Neural cell (in vitro differentiated cells): ENCODE results near the gene MRPL14. TPM values are rescaled to one million over a fixed set of nuclear protein-coding genes. Genes with fewer than 3 reads are reported as not detected.

Experiments used
- H2AFZ ChIP-seq: fragments of 200-600, 300-800 bp; sonication (generic), shearing (Covaris generic); 2 replicates; pipeline ENCODE4 v1.6.0; 2014; ENCODE audit warnings: low read depth, mild to moderate bottlenecking, antibody characterized with exemption, low read length, moderate library complexity
- H3F3A ChIP-seq: fragments of 200-600 bp; shearing (Covaris generic); 2 replicates; pipeline ENCODE4 v1.6.1; 2016; ENCODE audit warnings: mild to moderate bottlenecking, moderate library complexity, mixed read lengths, antibody characterized with exemption, low read length; ENCODE audit not compliant: insufficient read depth, poor library complexity, severe bottlenecking
- H3K27ac ChIP-seq: fragments of 200-600, 300-800 bp; sonication (generic), shearing (Covaris generic); 2 replicates; pipeline ENCODE4 v1.5.1; 2014; ENCODE audit warnings: mild to moderate bottlenecking, low read length, moderate library complexity
- H3K27me3 ChIP-seq: fragments of 300-800, 200-600 bp; sonication (generic), shearing (Covaris generic); 2 replicates; pipeline ENCODE4 v1.6.0; 2014; ENCODE audit warnings: mild to moderate bottlenecking, low read depth, low read length, moderate library complexity; ENCODE audit not compliant: insufficient read depth
- H3K36me3 ChIP-seq: fragments of 300-800, 200-600 bp; sonication (generic), shearing (Covaris generic); 2 replicates; pipeline ENCODE4 v1.5.1; 2014; ENCODE audit warnings: mild to moderate bottlenecking, antibody characterized with exemption, low read length, moderate library complexity; ENCODE audit not compliant: insufficient read depth
- H3K4me2 ChIP-seq: fragments of 300-800, 200-600 bp; sonication (generic), shearing (Covaris generic); 2 replicates; pipeline ENCODE4 v1.6.0; 2014; ENCODE audit warnings: mild to moderate bottlenecking, low read length
- H3K4me3 ChIP-seq: fragments of 300-800, 200-600 bp; sonication (generic), shearing (Covaris generic); 2 replicates; pipeline ENCODE4 v1.5.1; 2014; ENCODE audit warnings: mild to moderate bottlenecking, low read length, moderate library complexity
- H3K79me2 ChIP-seq: fragments of 200-600 bp; shearing (Covaris generic); replicated peaks from 2 replicates; pipeline ENCODE4 v1.6.0; 2014; ENCODE audit warnings: mild to moderate bottlenecking, low read length, moderate library complexity; ENCODE audit not compliant: insufficient read depth
- H3K9ac ChIP-seq: fragments of 300-800, 200-600 bp; sonication (generic), shearing (Covaris generic); 2 replicates; pipeline ENCODE4 v1.6.1; 2016; ENCODE audit warnings: mild to moderate bottlenecking, low read length, mixed read lengths
- H3K9me2 ChIP-seq: fragments of 200-600 bp; shearing (Covaris generic); 2 replicates; pipeline ENCODE4 v1.6.1; 2016; ENCODE audit warnings: mild to moderate bottlenecking, low read length, mixed read lengths; ENCODE audit not compliant: insufficient read depth
- H3K9me3 ChIP-seq: fragments of 200-600, 300-800 bp; sonication (generic), shearing (Covaris generic); 2 replicates; pipeline ENCODE4 v1.6.1; 2016; ENCODE audit warnings: mild to moderate bottlenecking, mixed run types, low read length, moderate library complexity, mixed read lengths
- H4K20me1 ChIP-seq: fragments of 200-600 bp; shearing (Covaris generic); 2 replicates; pipeline ENCODE4 v1.6.1; 2016; ENCODE audit warnings: mild to moderate bottlenecking, mixed run types; ENCODE audit not compliant: insufficient read depth
- EP300 ChIP-seq: fragments of 450-650 bp; conservative IDR thresholded peaks from 2 replicates; pipeline ENCODE4 v1.6.1; 2014; ENCODE audit warnings: antibody characterized with exemption, mild to moderate bottlenecking, moderate library complexity; ENCODE audit not compliant: poor library complexity, severe bottlenecking
- EZH2 ChIP-seq: fragments of 200-600, 300-800 bp; shearing (Covaris generic), sonication (generic); IDR thresholded peaks from 2 replicates; pipeline ENCODE4 v1.6.1; 2014; ENCODE audit warnings: antibody characterized with exemption, low read length, borderline replicate concordance, mild to moderate bottlenecking; ENCODE audit not compliant: insufficient read depth, poor library complexity, severe bottlenecking
- MXI1 ChIP-seq: fragments of 450-650 bp; conservative IDR thresholded peaks from 2 replicates; pipeline ENCODE4 v1.6.1; 2014; ENCODE audit warnings: antibody characterized with exemption, mild to moderate bottlenecking; ENCODE audit not compliant: poor library complexity, severe bottlenecking
- POLR2AphosphoS5 ChIP-seq: IDR thresholded peaks from 2 replicates; pipeline ENCODE4 v1.6.1; 2012
- RAD21 ChIP-seq: fragments of 450-650 bp; conservative IDR thresholded peaks from 2 replicates; pipeline ENCODE4 v1.6.1; 2014; ENCODE audit warnings: antibody characterized with exemption, mild to moderate bottlenecking, moderate library complexity
- SMC3 ChIP-seq: fragments of 450-650 bp; conservative IDR thresholded peaks from 2 replicates; pipeline ENCODE4 v1.6.1; 2014; ENCODE audit warnings: antibody characterized with exemption, mild to moderate bottlenecking, moderate library complexity; ENCODE audit not compliant: poor library complexity
- TAF1 ChIP-seq: IDR thresholded peaks from 2 replicates; pipeline ENCODE4 v1.6.1; 2012; ENCODE audit warnings: low read depth
- polyA plus RNA-seq: library from polyadenylated mRNA; depleted of rRNA; stranded (reverse); fragments of >200 nt; gene quantifications from 2 replicates; pipeline ENCODE4 v1.2.3, GENCODE V29; 2014
- TF ChIP-seq, protein P1 (sequence below): fragments of 450-650 bp; IDR thresholded peaks from 2 replicates; pipeline ENCODE4 v1.5.1; 2014; ENCODE audit warnings: antibody characterized with exemption, mild to moderate bottlenecking, moderate library complexity; ENCODE audit not compliant: poor library complexity, severe bottlenecking
- TF ChIP-seq, protein P2 (sequence below): IDR thresholded peaks from 2 replicates; pipeline ENCODE4 v1.6.1; 2012; ENCODE audit warnings: borderline replicate concordance

Gene MRPL14
- polyA plus RNA-seq, 1 donor from 2014 or later = 66.4 TPM

DNA sequence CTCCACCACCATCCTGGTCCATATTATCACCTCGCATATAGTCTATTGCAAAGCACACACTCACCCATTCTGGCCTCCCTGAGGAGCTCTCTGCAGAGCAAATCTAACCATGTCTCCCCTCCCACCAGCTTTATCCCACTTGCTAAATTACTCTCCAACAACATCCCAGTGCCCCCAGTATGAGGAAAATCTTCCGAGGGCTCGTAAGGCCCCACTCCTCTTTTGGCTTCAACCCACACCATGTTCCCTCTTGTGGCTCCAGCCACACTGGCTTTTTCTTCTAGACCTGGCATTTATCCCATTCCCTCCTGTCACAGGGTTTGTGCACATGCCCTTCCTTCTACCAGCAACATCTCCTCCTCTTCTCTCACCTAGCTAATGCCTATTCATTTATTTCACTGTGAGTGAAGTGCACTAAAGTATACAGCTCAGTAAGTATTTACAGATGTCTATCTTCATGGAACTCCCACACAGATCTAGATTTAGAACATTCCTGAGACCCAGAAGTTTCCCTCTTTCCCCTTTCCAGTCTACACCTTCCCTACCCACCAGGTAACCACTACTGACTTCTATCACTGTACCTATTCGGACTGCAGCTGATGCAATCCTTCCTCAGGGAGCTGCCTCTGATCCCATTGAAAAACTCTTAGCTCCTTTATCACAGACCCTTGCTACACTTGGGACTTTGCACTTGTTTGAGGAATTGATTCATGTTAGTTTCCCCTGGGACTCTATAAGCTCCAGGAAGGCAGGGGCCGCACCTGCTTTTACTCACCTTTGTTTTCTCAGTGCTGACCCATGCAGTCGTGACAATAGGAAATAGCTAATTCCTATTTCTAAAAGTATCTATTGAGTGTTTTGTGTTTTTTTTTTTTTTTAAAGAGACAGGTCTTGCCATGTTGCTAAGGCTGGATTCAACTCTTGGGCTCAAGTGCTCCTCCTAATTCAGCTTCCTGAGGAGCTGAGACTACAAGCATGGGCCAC, 15.5 kb downstream of the MRPL14 start:
- H3K36me3 ChIP-seq = no peaks in the 10 kb centered on the region
- H3F3A ChIP-seq = no peaks in the 10 kb centered on the region
- H3K9ac ChIP-seq = no peak overlapping the region
- no peaks in the 10 kb centered on the region for H3K79me2 ChIP-seq
- no peak overlapping the region for H3K4me2 ChIP-seq
- H3K27me3 ChIP-seq = no peaks in the 10 kb centered on the region
- H3K9me2 ChIP-seq = no peaks in the 10 kb centered on the region
- no peak overlapping the region for H3K27ac ChIP-seq
- H3K4me3 ChIP-seq = no peak overlapping the region
- no peaks in the 10 kb centered on the region for H3K9me3 ChIP-seq
- no peak overlapping the region for H2AFZ ChIP-seq
- TF ChIP-seq SMC3 = no peak
- TF ChIP-seq EZH2 = no peak
- TF ChIP-seq EP300 = no peak
- no peak for TF ChIP-seq TAF1
- no peak for TF ChIP-seq RAD21
- TF ChIP-seq, protein P1, sequence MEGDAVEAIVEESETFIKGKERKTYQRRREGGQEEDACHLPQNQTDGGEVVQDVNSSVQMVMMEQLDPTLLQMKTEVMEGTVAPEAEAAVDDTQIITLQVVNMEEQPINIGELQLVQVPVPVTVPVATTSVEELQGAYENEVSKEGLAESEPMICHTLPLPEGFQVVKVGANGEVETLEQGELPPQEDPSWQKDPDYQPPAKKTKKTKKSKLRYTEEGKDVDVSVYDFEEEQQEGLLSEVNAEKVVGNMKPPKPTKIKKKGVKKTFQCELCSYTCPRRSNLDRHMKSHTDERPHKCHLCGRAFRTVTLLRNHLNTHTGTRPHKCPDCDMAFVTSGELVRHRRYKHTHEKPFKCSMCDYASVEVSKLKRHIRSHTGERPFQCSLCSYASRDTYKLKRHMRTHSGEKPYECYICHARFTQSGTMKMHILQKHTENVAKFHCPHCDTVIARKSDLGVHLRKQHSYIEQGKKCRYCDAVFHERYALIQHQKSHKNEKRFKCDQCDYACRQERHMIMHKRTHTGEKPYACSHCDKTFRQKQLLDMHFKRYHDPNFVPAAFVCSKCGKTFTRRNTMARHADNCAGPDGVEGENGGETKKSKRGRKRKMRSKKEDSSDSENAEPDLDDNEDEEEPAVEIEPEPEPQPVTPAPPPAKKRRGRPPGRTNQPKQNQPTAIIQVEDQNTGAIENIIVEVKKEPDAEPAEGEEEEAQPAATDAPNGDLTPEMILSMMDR = no peak
- TF ChIP-seq MXI1 = no peak
- TF ChIP-seq, protein P2, sequence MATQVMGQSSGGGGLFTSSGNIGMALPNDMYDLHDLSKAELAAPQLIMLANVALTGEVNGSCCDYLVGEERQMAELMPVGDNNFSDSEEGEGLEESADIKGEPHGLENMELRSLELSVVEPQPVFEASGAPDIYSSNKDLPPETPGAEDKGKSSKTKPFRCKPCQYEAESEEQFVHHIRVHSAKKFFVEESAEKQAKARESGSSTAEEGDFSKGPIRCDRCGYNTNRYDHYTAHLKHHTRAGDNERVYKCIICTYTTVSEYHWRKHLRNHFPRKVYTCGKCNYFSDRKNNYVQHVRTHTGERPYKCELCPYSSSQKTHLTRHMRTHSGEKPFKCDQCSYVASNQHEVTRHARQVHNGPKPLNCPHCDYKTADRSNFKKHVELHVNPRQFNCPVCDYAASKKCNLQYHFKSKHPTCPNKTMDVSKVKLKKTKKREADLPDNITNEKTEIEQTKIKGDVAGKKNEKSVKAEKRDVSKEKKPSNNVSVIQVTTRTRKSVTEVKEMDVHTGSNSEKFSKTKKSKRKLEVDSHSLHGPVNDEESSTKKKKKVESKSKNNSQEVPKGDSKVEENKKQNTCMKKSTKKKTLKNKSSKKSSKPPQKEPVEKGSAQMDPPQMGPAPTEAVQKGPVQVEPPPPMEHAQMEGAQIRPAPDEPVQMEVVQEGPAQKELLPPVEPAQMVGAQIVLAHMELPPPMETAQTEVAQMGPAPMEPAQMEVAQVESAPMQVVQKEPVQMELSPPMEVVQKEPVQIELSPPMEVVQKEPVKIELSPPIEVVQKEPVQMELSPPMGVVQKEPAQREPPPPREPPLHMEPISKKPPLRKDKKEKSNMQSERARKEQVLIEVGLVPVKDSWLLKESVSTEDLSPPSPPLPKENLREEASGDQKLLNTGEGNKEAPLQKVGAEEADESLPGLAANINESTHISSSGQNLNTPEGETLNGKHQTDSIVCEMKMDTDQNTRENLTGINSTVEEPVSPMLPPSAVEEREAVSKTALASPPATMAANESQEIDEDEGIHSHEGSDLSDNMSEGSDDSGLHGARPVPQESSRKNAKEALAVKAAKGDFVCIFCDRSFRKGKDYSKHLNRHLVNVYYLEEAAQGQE = no peak
- TF ChIP-seq POLR2AphosphoS5 = no peak
- no peaks in the 10 kb centered on the region for H4K20me1 ChIP-seq

DNA sequence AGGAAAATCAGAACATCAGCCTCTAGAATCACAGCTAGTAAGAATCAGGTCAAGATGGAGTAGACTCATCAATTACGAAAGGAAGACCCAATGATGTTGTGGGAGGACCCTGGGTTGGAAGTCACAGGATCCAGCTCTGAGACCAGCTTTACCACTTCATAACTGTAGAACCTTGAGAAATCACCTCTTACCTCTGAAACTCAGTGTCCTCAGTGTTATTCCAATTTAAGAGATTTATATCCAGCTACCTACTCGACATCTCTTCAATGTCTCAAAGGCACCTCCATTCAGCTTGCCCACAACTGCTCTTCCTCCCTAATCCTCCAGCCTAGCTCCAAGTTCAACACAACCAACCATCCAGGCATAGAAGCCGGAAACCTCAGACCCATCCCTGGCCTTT, 16.3 kb downstream of the MRPL14 start:
- TF ChIP-seq POLR2AphosphoS5 (no peak), EP300 (no peak), EZH2 (no peak), SMC3 (no peak)
- TF ChIP-seq, protein P2 = no peak
- no peak overlapping the region for H3K4me2 ChIP-seq
- H4K20me1 ChIP-seq = no peaks in the 10 kb centered on the region
- H3K9ac ChIP-seq = no peak overlapping the region
- no peaks in the 10 kb centered on the region for H3K36me3 ChIP-seq
- no peak overlapping the region for H2AFZ ChIP-seq
- no peaks in the 10 kb centered on the region for H3K9me2 ChIP-seq
- no peaks in the 10 kb centered on the region for H3K79me2 ChIP-seq
- no peaks in the 10 kb centered on the region for H3F3A ChIP-seq
- H3K4me3 ChIP-seq = no peak overlapping the region
- H3K9me3 ChIP-seq = no peaks in the 10 kb centered on the region
- no peak overlapping the region for H3K27ac ChIP-seq
- no peaks in the 10 kb centered on the region for H3K27me3 ChIP-seq
